Measurements from ENCODE around the gene LTB.

- TF ChIP-seq, protein P1, sequence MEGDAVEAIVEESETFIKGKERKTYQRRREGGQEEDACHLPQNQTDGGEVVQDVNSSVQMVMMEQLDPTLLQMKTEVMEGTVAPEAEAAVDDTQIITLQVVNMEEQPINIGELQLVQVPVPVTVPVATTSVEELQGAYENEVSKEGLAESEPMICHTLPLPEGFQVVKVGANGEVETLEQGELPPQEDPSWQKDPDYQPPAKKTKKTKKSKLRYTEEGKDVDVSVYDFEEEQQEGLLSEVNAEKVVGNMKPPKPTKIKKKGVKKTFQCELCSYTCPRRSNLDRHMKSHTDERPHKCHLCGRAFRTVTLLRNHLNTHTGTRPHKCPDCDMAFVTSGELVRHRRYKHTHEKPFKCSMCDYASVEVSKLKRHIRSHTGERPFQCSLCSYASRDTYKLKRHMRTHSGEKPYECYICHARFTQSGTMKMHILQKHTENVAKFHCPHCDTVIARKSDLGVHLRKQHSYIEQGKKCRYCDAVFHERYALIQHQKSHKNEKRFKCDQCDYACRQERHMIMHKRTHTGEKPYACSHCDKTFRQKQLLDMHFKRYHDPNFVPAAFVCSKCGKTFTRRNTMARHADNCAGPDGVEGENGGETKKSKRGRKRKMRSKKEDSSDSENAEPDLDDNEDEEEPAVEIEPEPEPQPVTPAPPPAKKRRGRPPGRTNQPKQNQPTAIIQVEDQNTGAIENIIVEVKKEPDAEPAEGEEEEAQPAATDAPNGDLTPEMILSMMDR (IDR thresholded peaks at IDR 0.05; ENCODE audit: insufficient read depth, low read length) = no peak
- TF ChIP-seq POLR2AphosphoS5 (IDR thresholded peaks at IDR 0.05; ENCODE audit: low read depth) (no peak), REST (IDR thresholded peaks at IDR 0.05; ENCODE audit: insufficient replicate concordance, low read depth) (no peak), GABPA (IDR thresholded peaks at IDR 0.05; ENCODE audit: low read depth) (no peak)
These were observed 21.5 kb downstream of the LTB start for GRCh38 chr6:31560697-31561058.
